Colon (tissue), 2 donors: Measurements from ENCODE around the gene TMEM212.
"Not testable (repeated sequence)": the region's sequence is repeated elsewhere in the genome, so short reads cannot be mapped to it uniquely, and the experiment has no call there.

Experiments
- FAIRE-seq: peaks from 2 replicates; lab custom pipeline; 2012; peaks lifted over from hg19 to GRCh38; lab: Jason Lieb, UNC
- donor health status: control.
- donor health status: control.

The TMEM212 gene

DNA sequence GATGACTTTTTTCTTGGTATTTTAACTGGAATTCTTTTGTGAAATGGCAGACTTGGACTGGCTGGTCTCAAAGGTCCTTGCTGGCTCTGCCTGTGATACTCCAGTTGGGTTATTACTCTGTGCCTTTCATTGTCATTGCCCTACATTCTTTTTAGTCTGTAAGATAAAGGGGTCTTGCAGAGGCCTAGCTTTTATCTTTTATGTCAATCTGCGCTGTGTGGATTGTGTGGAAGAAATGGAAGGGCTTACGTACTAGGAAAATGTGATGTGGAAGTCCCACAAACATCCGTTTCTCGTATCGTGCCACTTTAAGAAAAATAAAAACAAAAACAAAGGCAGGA is 8.7 kb upstream of the TMEM212 start:
- no peak for FAIRE-seq

DNA sequence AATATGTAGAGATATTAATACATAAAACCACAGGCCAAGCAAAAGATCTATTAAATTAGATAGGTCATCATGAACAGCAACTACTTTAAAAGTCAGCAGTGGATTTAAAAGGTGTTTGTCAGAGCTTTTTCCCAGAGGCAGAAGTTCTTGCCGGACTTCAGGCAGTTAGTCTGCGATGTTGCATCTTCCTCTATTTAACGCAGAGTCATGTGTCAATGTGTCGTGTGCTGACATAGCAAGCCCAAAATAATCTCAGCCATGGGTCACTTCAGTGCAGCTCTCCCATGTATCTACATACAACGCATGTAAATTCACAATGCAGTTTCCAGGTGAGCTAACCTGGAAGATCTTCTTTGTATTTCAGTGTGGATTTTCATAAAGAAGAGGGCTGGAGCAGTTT is 8.0 kb upstream of the TMEM212 start:
- no peak for FAIRE-seq

DNA sequence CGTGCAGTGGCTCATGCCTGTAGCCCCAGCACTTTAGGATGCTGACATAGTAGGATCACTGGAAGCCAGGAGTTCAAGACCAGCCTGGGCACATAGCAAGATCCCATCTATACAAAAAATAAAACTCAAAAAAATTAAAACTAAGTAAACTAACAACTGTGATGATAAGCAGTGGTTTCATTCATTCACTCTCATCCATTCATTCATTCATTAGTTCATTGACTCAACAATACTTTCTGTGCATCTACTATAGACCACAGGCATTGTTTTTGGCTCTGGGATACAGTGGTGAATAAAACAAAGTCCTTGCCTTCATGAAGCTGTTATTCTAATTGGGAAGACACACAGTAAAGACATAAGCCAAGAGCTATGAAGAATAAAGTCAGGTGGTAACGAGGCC is 7.5 kb upstream of the TMEM212 start:
- FAIRE-seq: no peak

DNA sequence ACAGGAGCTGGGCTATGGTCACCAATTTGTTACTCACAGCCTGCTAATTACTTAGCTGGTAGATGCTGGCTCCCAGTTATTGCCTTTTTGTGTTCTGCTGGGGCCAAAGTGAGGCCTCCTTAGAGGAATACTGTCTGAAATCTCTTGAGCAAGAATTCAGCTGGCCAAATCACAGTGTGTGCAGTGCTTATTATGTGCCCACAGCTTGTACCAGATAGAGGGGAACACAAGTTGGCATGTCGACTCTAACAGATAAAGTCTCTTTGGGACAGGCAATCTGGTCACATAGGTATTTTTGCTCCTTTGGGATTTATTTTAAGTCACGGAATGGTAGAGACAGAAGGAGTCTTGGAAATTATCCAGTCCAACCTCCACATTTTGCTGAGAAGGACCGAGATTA is 6.3 kb upstream of the TMEM212 start:
- no peak for FAIRE-seq

GRCh38 chr3:171837698-171838097 is 5.5 kb upstream of the TMEM212 start:
- FAIRE-seq: no peak

- no peak for FAIRE-seq
Measured at GRCh38 chr3:171838218-171838720, 4.9 kb upstream of the TMEM212 start.

DNA sequence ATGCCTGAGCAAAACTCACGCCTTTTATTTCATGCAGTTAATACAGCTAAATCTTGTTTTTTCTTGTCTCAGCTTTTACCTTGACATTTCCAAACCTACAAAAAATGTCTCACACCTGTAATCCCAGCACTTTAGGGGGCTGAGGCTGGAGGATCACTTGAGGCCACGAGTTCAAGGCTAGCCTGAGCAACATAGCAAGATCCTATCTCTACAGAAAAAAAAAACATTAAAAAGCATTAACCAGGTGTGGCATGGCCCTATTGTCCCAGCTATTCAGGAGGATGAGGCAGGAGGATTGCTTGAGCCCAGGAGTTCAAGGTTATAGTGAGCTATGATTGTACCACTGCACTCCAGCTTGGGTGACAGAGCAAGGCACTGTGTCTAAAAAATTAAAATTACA is 3.9 kb upstream of the TMEM212 start:
- no peak for FAIRE-seq

DNA sequence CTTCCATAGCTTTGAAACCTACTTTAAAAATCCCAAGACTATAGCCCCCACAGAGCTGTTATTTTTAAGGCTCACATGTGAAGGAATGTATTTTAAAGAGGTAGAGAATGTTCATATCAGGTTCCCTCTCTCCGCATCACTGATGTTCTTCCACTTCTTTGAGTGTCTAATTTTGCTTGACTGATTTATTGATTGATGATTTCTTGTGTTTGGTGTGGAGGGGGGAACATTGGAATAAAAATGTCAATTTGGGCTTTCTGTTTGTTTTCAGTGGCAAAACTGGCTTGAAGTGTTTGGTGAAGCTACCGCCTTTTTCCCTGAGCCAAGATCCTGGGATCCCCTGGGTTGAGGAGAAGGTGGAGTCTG is 2.7 kb upstream of the TMEM212 start:
- FAIRE-seq: no peak

DNA sequence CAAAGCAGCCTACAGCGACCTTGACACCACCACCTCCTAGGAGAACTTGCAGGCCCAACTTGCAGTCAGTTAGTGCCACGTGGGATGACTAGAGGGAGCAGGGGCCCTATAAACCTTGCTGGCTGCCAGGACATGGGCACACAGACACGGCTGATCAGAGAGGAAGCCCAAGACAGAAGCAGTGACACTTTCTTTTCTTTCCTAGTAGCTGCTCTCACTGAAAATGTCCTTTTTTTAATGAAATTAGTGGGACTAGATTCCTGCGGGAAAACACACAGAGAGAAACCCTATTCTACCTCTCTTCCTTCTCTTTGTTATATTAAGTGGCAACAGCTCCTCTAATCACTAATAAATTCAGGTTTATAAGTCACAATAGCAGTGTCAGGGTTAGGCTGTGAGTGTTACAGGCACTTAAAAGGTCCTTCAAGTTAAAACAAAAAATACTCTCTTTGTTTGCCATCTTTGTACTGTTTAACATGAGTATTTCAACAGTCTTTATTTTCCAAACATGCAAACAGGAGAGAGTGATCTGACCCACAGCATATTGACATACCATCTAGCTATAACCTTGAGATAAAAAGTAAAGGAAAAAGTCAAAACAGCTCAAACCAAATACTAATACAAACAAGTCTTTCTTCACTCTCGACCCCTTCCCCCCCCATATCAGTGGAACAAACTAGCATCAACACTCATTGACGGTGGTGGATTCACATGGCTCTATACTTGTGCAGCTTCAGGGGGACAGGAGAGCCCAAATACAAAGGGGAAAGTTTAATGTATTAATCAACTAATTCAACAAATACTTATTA is 2.1 kb upstream of the TMEM212 start:
- FAIRE-seq: no peak

DNA sequence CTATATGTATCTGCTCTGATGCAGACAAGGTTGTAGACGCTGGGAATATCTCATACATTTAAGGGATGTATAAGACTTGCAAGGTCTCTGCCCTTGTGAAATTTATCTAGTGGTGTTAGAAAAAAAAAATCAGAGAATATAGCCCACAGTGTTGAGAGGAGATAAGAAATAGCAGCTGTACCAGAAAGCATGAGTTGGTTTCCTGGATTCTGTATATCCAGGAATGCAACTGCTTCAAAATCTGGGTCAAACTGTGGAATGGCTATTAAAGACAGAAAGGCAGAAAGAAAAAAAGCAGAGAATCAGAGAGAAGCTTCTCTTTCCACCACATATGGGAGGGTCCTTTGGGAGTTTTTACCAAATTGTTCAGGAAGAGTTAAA is 1.5 kb upstream of the TMEM212 start:
- no peak for FAIRE-seq

- FAIRE-seq: no peak
Measured at GRCh38 chr3:171844873-171845272, 1.7 kb downstream of the TMEM212 start.

DNA sequence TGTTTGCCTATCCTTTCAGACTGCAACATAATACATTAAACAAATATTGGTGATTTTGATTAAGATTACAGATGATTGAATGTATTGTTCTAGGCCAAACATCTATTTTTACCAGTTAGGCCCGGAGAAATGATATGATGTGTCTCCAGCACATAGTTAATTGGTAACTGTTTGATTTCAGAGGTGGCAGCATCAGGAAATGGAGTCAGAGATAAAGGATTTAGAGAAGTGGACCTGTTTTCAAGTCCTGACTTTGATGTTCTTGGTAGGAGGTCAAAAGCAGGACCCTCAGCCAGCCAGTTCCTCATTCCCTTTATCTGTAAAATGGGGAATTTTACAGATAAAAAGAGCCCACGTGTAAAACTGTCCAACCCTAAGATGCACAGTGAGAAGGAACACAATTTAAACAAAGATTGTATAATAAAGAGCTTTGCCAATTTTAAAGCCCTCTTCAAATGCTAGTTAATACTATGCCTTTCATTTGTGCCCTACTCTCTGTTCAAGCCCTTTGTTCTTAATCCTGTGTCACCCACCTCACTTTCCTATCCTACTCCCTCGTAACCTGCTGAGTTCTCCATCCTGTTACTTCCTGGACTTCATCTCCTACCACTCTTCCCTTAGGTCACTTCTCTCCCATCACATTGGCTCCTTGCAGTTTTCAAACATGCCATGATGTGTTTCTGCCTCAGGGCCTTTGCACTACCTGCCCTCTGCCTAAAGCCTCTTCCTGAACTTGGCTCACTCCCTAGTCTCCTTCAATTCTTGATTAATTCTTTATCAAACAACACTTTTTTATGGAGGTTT is 2.5 kb downstream of the TMEM212 start:
- FAIRE-seq: no peak

- no peak for FAIRE-seq
Measured at GRCh38 chr3:171846597-171846996, 3.4 kb downstream of the TMEM212 start.

GRCh38 chr3:171847133-171847532 is 4.0 kb downstream of the TMEM212 start:
- no peak for FAIRE-seq

DNA sequence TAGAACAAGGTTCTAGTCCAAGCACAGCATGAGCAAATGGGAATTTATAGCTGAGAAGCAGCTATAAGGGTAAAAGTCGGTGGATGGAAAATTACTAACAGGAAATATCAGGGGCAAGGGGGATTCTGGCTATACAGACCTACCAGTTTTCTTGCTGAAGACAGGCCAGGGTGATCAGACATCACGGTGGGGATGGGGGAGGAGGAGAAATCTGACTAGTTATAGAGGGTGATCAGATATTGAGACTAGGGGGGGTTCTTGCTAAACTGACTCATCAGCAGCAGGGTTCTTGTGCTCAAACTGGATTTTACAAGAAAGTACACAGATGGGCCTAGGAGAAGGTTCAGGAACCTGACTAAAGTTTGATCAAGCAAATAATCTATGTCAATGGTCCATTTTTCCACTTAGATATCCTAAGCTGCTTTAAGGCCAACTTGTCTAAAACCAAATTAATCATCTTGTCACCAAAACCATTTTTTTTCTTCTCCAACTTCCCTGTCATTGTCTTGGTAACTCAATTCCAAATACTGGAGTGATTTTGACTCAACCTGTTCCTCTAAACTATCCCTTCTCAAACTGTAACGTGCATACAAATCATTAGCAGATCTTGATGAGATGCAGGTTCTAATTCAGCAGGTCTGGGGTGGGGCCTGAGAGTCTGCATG is 4.6 kb downstream of the TMEM212 start:
- FAIRE-seq: no peak

GRCh38 chr3:171849617-171850319 is 6.6 kb downstream of the TMEM212 start:
- no peak for FAIRE-seq

DNA sequence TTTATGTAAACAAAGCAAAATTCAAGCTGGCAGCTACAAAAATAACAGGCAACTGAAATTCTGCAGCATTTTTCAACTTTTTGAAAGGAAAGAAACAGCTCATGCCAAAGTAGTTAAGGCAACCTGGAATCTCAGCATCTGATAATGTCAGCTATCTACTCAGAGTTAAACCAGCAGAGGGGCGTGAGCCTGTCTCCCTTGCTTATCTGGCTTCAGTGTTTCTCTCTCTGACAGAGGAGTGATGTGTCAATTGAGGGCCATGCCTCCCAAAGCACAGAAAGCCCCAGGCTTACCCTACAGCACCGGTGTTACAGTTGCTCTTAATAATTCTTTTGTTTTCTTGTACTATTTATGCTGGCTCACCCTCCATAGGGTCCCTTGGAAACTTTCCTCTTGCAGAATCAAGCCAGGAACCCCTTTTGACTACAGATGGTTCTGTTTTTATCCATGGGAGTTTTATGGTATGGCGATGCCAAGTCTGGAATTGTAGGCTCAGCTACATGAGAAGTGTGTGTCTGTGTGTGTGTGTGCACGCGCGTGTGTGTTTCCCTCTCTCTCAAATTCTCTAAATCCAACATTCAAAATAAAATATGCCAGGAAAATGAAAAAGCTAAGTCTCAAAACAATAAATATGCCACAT is 7.3 kb downstream of the TMEM212 start:
- no peak for FAIRE-seq

GRCh38 chr3:171850960-171851659 is 8.0 kb downstream of the TMEM212 start:
- FAIRE-seq: no peak

DNA sequence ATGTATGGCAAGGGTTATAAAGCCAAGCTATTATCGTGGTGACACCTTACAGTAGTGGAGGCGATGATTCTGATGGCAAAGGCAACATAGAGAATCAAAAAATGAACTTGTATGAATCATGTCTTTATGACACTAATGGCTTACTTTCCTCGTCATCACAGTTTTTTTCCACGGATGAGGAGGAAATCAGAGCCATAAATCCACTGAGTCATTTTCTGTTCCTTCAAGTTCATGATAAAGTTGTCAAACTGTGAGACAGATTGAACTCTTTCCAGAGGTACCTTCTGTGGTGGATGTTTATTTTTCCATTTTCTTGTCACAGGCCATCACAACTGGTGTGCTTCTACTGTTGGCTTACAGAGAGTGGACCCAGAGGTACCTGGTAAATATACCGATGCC is 8.5 kb downstream of the TMEM212 start:
- no peak for FAIRE-seq

GRCh38 chr3:171854649-171855305 is 11.6 kb downstream of the TMEM212 start:
- FAIRE-seq: no peak

GRCh38 chr3:171858770-171859169 is 15.6 kb downstream of the TMEM212 start:
- FAIRE-seq: not testable (repeated sequence)
